ENCODE data around the gene EXOC3. TPM values are rescaled to one million over a fixed set of nuclear protein-coding genes. Genes with fewer than 3 reads are reported as not detected.

EXOC3 gene
- total and polyA plus RNA-seq, 2 of the 8 experiments (the other 6 are each of a cell fraction or from before 2014, with no cell fraction given) = 14.4 to 30.0 TPM

DNA sequence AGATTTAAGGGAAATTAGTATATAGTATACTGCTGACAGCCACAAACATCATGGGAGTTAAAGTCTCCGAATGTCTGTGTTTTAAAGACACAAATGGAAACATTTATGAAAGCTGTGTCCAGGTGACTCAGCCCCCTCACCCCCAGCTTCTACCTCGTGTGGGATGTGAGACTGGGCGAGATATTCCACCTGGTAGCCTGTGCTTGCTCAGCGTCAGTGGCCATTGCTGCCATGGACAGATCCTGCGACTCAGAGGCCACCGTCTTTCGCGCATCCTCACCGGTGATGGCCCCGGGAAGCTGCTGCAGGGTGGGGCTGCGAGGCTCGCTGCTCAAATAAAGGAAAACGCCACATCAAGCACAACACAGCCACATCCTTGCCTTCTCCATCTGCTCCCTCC, 31.2 kb upstream of the EXOC3 start (continued):
- TF ChIP-seq SIRT6 (IDR thresholded peaks at IDR 0.05; ENCODE audit: low read length) = no peak
- TF ChIP-seq POLR2A (IDR thresholded peaks at IDR 0.05; ENCODE audit: control extremely low read depth in 1 of 2, low read depth in 2 of 2, low read length in 2 of 2) = no peak
- TF ChIP-seq, protein P1, sequence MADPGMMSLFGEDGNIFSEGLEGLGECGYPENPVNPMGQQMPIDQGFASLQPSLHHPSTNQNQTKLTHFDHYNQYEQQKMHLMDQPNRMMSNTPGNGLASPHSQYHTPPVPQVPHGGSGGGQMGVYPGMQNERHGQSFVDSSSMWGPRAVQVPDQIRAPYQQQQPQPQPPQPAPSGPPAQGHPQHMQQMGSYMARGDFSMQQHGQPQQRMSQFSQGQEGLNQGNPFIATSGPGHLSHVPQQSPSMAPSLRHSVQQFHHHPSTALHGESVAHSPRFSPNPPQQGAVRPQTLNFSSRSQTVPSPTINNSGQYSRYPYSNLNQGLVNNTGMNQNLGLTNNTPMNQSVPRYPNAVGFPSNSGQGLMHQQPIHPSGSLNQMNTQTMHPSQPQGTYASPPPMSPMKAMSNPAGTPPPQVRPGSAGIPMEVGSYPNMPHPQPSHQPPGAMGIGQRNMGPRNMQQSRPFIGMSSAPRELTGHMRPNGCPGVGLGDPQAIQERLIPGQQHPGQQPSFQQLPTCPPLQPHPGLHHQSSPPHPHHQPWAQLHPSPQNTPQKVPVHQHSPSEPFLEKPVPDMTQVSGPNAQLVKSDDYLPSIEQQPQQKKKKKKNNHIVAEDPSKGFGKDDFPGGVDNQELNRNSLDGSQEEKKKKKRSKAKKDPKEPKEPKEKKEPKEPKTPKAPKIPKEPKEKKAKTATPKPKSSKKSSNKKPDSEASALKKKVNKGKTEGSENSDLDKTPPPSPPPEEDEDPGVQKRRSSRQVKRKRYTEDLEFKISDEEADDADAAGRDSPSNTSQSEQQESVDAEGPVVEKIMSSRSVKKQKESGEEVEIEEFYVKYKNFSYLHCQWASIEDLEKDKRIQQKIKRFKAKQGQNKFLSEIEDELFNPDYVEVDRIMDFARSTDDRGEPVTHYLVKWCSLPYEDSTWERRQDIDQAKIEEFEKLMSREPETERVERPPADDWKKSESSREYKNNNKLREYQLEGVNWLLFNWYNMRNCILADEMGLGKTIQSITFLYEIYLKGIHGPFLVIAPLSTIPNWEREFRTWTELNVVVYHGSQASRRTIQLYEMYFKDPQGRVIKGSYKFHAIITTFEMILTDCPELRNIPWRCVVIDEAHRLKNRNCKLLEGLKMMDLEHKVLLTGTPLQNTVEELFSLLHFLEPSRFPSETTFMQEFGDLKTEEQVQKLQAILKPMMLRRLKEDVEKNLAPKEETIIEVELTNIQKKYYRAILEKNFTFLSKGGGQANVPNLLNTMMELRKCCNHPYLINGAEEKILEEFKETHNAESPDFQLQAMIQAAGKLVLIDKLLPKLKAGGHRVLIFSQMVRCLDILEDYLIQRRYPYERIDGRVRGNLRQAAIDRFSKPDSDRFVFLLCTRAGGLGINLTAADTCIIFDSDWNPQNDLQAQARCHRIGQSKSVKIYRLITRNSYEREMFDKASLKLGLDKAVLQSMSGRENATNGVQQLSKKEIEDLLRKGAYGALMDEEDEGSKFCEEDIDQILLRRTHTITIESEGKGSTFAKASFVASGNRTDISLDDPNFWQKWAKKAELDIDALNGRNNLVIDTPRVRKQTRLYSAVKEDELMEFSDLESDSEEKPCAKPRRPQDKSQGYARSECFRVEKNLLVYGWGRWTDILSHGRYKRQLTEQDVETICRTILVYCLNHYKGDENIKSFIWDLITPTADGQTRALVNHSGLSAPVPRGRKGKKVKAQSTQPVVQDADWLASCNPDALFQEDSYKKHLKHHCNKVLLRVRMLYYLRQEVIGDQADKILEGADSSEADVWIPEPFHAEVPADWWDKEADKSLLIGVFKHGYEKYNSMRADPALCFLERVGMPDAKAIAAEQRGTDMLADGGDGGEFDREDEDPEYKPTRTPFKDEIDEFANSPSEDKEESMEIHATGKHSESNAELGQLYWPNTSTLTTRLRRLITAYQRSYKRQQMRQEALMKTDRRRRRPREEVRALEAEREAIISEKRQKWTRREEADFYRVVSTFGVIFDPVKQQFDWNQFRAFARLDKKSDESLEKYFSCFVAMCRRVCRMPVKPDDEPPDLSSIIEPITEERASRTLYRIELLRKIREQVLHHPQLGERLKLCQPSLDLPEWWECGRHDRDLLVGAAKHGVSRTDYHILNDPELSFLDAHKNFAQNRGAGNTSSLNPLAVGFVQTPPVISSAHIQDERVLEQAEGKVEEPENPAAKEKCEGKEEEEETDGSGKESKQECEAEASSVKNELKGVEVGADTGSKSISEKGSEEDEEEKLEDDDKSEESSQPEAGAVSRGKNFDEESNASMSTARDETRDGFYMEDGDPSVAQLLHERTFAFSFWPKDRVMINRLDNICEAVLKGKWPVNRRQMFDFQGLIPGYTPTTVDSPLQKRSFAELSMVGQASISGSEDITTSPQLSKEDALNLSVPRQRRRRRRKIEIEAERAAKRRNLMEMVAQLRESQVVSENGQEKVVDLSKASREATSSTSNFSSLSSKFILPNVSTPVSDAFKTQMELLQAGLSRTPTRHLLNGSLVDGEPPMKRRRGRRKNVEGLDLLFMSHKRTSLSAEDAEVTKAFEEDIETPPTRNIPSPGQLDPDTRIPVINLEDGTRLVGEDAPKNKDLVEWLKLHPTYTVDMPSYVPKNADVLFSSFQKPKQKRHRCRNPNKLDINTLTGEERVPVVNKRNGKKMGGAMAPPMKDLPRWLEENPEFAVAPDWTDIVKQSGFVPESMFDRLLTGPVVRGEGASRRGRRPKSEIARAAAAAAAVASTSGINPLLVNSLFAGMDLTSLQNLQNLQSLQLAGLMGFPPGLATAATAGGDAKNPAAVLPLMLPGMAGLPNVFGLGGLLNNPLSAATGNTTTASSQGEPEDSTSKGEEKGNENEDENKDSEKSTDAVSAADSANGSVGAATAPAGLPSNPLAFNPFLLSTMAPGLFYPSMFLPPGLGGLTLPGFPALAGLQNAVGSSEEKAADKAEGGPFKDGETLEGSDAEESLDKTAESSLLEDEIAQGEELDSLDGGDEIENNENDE (IDR thresholded peaks at IDR 0.05; ENCODE audit: insufficient replicate concordance, low read length) = no peak
- no peak for TF ChIP-seq TBP (IDR thresholded peaks at IDR 0.05; ENCODE audit: low read depth, low read length)
- no peak for TF ChIP-seq EGR1 (IDR thresholded peaks at IDR 0.05; ENCODE audit: borderline replicate concordance, low read depth, low read length)
- no peak for TF ChIP-seq CEBPB (IDR thresholded peaks at IDR 0.05; ENCODE audit: low read depth, low read length)
- TF ChIP-seq SIX5 (IDR thresholded peaks at IDR 0.05; ENCODE audit: low read depth, low read length) = no peak
- TF ChIP-seq TAF1 (IDR thresholded peaks at IDR 0.05; ENCODE audit: low read depth, low read length) = no peak
